HepG2 (cell line): ENCODE measurements around the gene GSDME. TPM values are rescaled to one million over a fixed set of nuclear protein-coding genes. Genes with fewer than 3 reads are reported as not detected.
A peak's percentile ranks its signal among the peaks of the same experiment; 100 is the strongest.

ENCODE experiments used
- ATAC-seq: fragments of 200-7000 bp; cut with Tn5 transposase; 3 replicates; pipeline ENCODE4 v1.9.1; 2020; ENCODE audit warnings: mild to moderate bottlenecking, moderate library complexity
- BruUV-seq: library from RNA; stranded (reverse); fragments of 400-500 nt; replicated peaks from 2 replicates; lab custom pipeline; 2021; lab: Mats Ljungman, UMichigan
- CTCF ChIA-PET: fragments of 300-600 bp; formaldehyde crosslinking; extraction: SDS; loops from one replicate; lab custom pipeline; 2021; ENCODE audit warnings: low total read pairs, inconsistent platforms, low intra/inter-chr PET ratio; lab: Yijun Ruan, JAX
- POLR2A ChIA-PET: fragments of 350-600 bp; sonication (Branson Sonifier 250); formaldehyde crosslinking; loops from one replicate; lab custom pipeline; 2020; ENCODE audit warnings: antibody characterized with exemption, inconsistent platforms; lab: Yijun Ruan, JAX
- DNase-seq: peaks from one replicate; pipeline ENCODE4 v3.0.0-alpha.2; 2015; ENCODE audit warnings: low spot score
- FAIRE-seq: peaks from 3 replicates; lab custom pipeline; 2011; peaks lifted over from hg19 to GRCh38; lab: Jason Lieb, UNC
- H2AFZ ChIP-seq: one replicate; pipeline ENCODE4 v1.6.1; 2011; ENCODE audit warnings: low read length, inconsistent platforms
- H3K27ac ChIP-seq: fragments of 300-600 bp; 3 replicates; pipeline ENCODE4 v1.8.0; 2011; ENCODE audit warnings: mixed run types, mild to moderate bottlenecking, mixed read lengths, low read length, inconsistent platforms; ENCODE audit not compliant: insufficient read depth; ENCODE audit errors: extremely low read length
- H3K27me3 ChIP-seq, 2 experiments: fragments of 200-600 bp in 1 of 2; 2 replicates in 1 of 2; 3 replicates in 1 of 2; pipeline versions ENCODE4 v1.6.0 to v1.8.0; 2011; ENCODE audit warnings: low read length in 2 of 2, mild to moderate bottlenecking in 2 of 2, moderate library complexity in 2 of 2, inconsistent platforms in 1 of 2; ENCODE audit not compliant: insufficient read depth in 2 of 2, control insufficient read depth in 1 of 2
- H3K36me3 ChIP-seq, 2 experiments: fragments of 200-600 bp in 1 of 2; replicated peaks in 1 of 2; 2 replicates in 1 of 2; 3 replicates in 1 of 2; pipeline versions ENCODE4 v1.5.1 to v1.8.0; 2011; ENCODE audit warnings: low read length in 2 of 2, inconsistent platforms in 1 of 2; ENCODE audit not compliant: insufficient read depth in 2 of 2, control insufficient read depth in 1 of 2
- H3K4me1 ChIP-seq: 2 replicates; pipeline ENCODE4 v1.5.1; 2012; ENCODE audit warnings: low read length, inconsistent platforms; ENCODE audit not compliant: insufficient read depth
- H3K4me2 ChIP-seq: 2 replicates; pipeline ENCODE4 v1.6.0; 2011; ENCODE audit warnings: low read depth, low read length, inconsistent platforms
- H3K4me3 ChIP-seq, 3 experiments: fragments of 200-600 bp in 1 of 3; sonication (generic), shearing (Covaris generic) in 1 of 3; replicated peaks in 1 of 3; 2 replicates each; pipeline ENCODE4 v1.5.1; 2011 to 2016; ENCODE audit warnings: low read length in 3 of 3, inconsistent platforms in 2 of 3, low read depth in 2 of 3, mild to moderate bottlenecking in 2 of 3, control low read depth in 1 of 3, mixed read lengths in 1 of 3; ENCODE audit not compliant: insufficient read depth in 1 of 3
- H3K79me2 ChIP-seq: one replicate; pipeline ENCODE4 v1.6.1; 2011; ENCODE audit warnings: low read length, inconsistent platforms; ENCODE audit not compliant: insufficient read depth
- H3K9ac ChIP-seq: 2 replicates; pipeline ENCODE4 v1.6.0; 2011; ENCODE audit warnings: mild to moderate bottlenecking, low read depth, low read length, inconsistent platforms; ENCODE audit not compliant: insufficient read depth
- H3K9me3 ChIP-seq: 2 replicates; pipeline ENCODE4 v1.5.1; 2012; ENCODE audit warnings: mild to moderate bottlenecking, low read length
- H4K20me1 ChIP-seq: 2 replicates; pipeline ENCODE4 v1.6.0; 2011; ENCODE audit warnings: inconsistent platforms, mild to moderate bottlenecking, low read length, moderate library complexity; ENCODE audit not compliant: insufficient read depth
- ATF7-NPFF ChIP-seq: sonication (generic); formaldehyde crosslinking; IDR thresholded peaks from 2 replicates; pipeline ENCODE4 v1.8.1; 2023; ENCODE audit warnings: mild to moderate bottlenecking, low read depth, missing genetic modification reagents, moderate library complexity
- EHMT2 ChIP-seq: fragments of 200-600 bp; sonication (generic); IDR thresholded peaks from 2 replicates; pipeline ENCODE4 v1.7.0; 2017; ENCODE audit warnings: antibody characterized with exemption, low read depth, low read length, borderline replicate concordance
- JARID2 ChIP-seq: sonication (generic); formaldehyde crosslinking; IDR thresholded peaks from 2 replicates; pipeline ENCODE4 v1.8.1; 2023; ENCODE audit warnings: missing genetic modification reagents, inconsistent platforms; ENCODE audit not compliant: insufficient replicate concordance
- MAFK ChIP-seq, 2 experiments: IDR thresholded peaks in 1 of 2; conservative IDR thresholded peaks in 1 of 2; 2 replicates each; pipeline ENCODE4 v1.6.1; 2011; ENCODE audit warnings: improper control_type of control experiment in 2 of 2, low read length in 2 of 2
- NR2F2 ChIP-seq: IDR thresholded peaks from 2 replicates; pipeline ENCODE4 v1.6.1; 2012; ENCODE audit warnings: low read depth, inconsistent platforms, borderline replicate concordance
- SRSF9 ChIP-seq: fragments of 200-400 bp; formaldehyde crosslinking; IDR thresholded peaks from 2 replicates; pipeline ENCODE4 v1.6.1; 2018; ENCODE audit warnings: borderline replicate concordance, mild to moderate bottlenecking, low read depth, low read length; ENCODE audit not compliant: insufficient read depth, poor library complexity, severe bottlenecking
- ZBTB20 ChIP-seq: sonication (generic); formaldehyde crosslinking; IDR thresholded peaks from 2 replicates; pipeline ENCODE4 v1.8.1; 2023; ENCODE audit warnings: missing genetic modification reagents, low read depth, mild to moderate bottlenecking, borderline replicate concordance
- ZC3H4 ChIP-seq: sonication (generic); formaldehyde crosslinking; IDR thresholded peaks from 2 replicates; pipeline ENCODE4 v1.4.0; 2020; ENCODE audit warnings: missing genetic modification reagents, borderline replicate concordance
- ZNF17 ChIP-seq: sonication (generic); formaldehyde crosslinking; IDR thresholded peaks from 2 replicates; pipeline ENCODE4 v1.5.0; 2020; ENCODE audit warnings: mild to moderate bottlenecking, missing genetic modification reagents
- ZNF180 ChIP-seq: sonication (generic); formaldehyde crosslinking; IDR thresholded peaks from 2 replicates; pipeline ENCODE4 v1.4.0; 2020; ENCODE audit warnings: low read depth, missing genetic modification reagents, borderline replicate concordance
- ZNF331 ChIP-seq: sonication (generic); formaldehyde crosslinking; IDR thresholded peaks from 2 replicates; pipeline ENCODE4 v1.4.0; 2020; ENCODE audit warnings: missing genetic modification reagents
- ZNF75D ChIP-seq: sonication (generic); formaldehyde crosslinking; IDR thresholded peaks from 2 replicates; pipeline ENCODE4 v1.8.1; 2023; ENCODE audit warnings: missing genetic modification reagents, mild to moderate bottlenecking, borderline replicate concordance
- in situ Hi-C: cut with HindIII; loops from 2 replicates; pipeline ENCODE4 v1.10.0; 2017; ENCODE audit warnings: low pct_unique_long_range_greater_than_20kb; ENCODE audit not compliant: extremely low pct_ligation_motif_present
- intact Hi-C: fragments of 100-400 bp; cut with micrococcal nuclease; formaldehyde crosslinking; loops from one replicate; pipeline ENCODE4 v1.10.0; 2022; ENCODE audit not compliant: unreplicated experiment
- polyA plus RNA-seq, 8 experiments: library from polyadenylated mRNA; depleted of rRNA in 3 of 8; stranded (reverse) in 7 of 8; unstranded in 1 of 8; fragments of >200 nt; fragmentation: Illumina TruSeq in 4 of 8; extraction: Trizol in 4 of 8; gene quantifications; 2 replicates each; pipeline versions ENCODE4 v1.2.1 to v1.2.3, GENCODE V29; 2011 to 2016; ENCODE audit warnings: low read depth in 4 of 8, missing spikeins in 1 of 8, mixed read lengths in 1 of 8; ENCODE audit not compliant: insufficient read depth in 1 of 8
- total RNA-seq, 5 experiments: library from RNA; depleted of rRNA; stranded (reverse); fragments of >200 nt; fragmentation: Illumina TruSeq; extraction: Trizol; gene quantifications; 2 replicates each; pipeline ENCODE4 v1.2.3, GENCODE V29; 2016; ENCODE audit warnings: low read depth in 1 of 5
- TF ChIP-seq, protein P1 (sequence below): sonication (generic); formaldehyde crosslinking; IDR thresholded peaks from 2 replicates; pipeline ENCODE4 v1.5.1; 2020; ENCODE audit warnings: mild to moderate bottlenecking, moderate library complexity, missing genetic modification reagents
- TF ChIP-seq, protein P2 (sequence below): IDR thresholded peaks from 2 replicates; pipeline ENCODE4 v1.6.1; 2016; ENCODE audit warnings: mild to moderate bottlenecking, missing biosample characterization, missing genetic modification reagents

The GSDME gene
- total and polyA plus RNA-seq, 2 of the 13 experiments (the other 11 are each of a cell fraction or from before 2014, with no cell fraction given) = 19.2 to 28.2 TPM

DNA sequence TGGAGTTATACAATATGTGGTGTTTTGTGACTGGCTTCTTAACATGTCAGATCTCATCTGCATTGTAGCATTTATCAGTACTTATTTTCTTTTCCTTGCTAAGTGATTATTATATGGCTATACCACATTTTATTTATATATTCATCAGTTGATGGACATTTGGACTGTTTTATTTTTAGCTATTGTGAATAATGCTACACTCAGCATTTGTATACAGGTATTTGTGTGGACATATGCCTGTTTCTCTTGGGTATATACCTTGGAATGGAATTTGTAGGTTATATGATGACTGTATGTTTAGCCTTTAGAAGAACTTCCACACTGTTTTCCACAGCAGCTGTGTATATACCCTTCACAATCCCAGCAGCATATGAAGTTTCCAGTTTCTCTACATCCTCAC is 86.5 kb downstream of the GSDME start:
- intact Hi-C loops (no loop called here), in situ Hi-C loops (no loop called here)
- Histone ChIP-seq H3K4me1 (no peaks in the 10 kb centered on the region), H3K4me2 (no peak overlapping the region), H3K79me2 (no peaks in the 10 kb centered on the region), H3K9ac (no peak overlapping the region), H3K4me3 (no peak overlapping the region), H3K27ac (no peak overlapping the region), H3K36me3 (no peaks in the 10 kb centered on the region), H3K27me3 (no peaks in the 10 kb centered on the region; a peak in 1 of 5 replicates), H3K9me3 (no peaks in the 10 kb centered on the region), H4K20me1 (no peaks in the 10 kb centered on the region), H2AFZ (no peak overlapping the region)
- no peak for ATAC-seq
- no TSS peak for BruUV-seq
- no peak for FAIRE-seq
- ChIA-PET POLR2A (no interaction called here), CTCF (no interaction called here)
- TF ChIP-seq MAFK (conservative IDR thresholded peaks at IDR 0.05 in 1 of 2, IDR thresholded peaks at IDR 0.05 in 1 of 2; ENCODE audit: low read length in 2 of 2) (peak in 1 of 2 experiments; percentile 66; a peak in 2 of 4 replicates), SRSF9 (no peak)
- DNase-seq = no peak

DNA sequence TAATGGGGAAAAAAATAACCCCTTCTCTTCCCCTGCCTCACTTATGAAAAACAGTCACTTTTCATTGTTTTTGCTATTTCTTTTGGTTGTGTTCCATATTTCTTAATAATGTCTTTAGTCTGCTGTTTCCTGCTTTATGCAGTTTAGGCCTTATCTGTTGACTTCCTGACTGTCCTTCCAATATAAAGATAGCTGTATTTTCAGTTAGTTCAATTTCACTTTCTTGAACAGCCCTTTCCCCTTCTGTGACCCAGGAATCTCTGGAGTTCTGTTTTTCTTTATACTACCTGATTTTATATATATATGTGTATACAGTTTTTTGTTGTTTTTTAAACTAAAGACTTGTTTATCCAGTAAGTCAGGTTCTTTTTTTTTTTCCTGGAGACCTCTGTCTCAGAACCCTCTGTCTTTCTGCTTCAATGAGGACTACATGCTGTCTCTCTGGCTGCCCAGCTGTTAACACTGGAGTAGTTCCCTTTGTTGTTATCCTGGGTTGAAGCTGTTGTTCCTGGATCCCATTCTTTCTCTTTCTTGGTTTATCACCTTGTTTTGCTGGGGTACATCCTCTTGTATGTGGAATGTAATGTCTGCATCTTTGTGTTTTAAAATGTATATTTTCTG is 87.2 kb downstream of the GSDME start:
- DNase-seq (no peak), ATAC-seq (no peak), FAIRE-seq (no peak)
- Histone ChIP-seq H4K20me1 (no peaks in the 10 kb centered on the region), H3K36me3 (0 out of 5 replicates have a peak, but pooled peaks cover 0 to 1% of the 10 kb centered on the region in 2 experiments), H3K27me3 (no peaks in the 10 kb centered on the region; a peak in 1 of 5 replicates), H3K4me3 (no peak overlapping the region), H3K4me1 (no peaks in the 10 kb centered on the region), H3K27ac (no peak overlapping the region), H3K9ac (no peak overlapping the region), H3K4me2 (no peak overlapping the region), H3K9me3 (no peaks in the 10 kb centered on the region), H2AFZ (no peak overlapping the region), H3K79me2 (no peaks in the 10 kb centered on the region)
- CTCF ChIA-PET = no interaction called here
- TF ChIP-seq ZNF75D (CRISPR knock-in tag) (no peak), ZNF17 (CRISPR knock-in tag) (no peak), ZC3H4 (CRISPR knock-in tag) (no peak), ATF7-NPFF (CRISPR knock-in tag) (no peak), JARID2 (CRISPR knock-in tag) (no peak), ZNF331 (CRISPR knock-in tag) (no peak), ZNF180 (CRISPR knock-in tag) (no peak), ZBTB20 (CRISPR knock-in tag) (no peak), EHMT2 (no peak), NR2F2 (no peak)
- TF ChIP-seq, protein P1, sequence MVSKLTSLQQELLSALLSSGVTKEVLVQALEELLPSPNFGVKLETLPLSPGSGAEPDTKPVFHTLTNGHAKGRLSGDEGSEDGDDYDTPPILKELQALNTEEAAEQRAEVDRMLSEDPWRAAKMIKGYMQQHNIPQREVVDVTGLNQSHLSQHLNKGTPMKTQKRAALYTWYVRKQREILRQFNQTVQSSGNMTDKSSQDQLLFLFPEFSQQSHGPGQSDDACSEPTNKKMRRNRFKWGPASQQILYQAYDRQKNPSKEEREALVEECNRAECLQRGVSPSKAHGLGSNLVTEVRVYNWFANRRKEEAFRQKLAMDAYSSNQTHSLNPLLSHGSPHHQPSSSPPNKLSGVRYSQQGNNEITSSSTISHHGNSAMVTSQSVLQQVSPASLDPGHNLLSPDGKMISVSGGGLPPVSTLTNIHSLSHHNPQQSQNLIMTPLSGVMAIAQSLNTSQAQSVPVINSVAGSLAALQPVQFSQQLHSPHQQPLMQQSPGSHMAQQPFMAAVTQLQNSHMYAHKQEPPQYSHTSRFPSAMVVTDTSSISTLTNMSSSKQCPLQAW (CRISPR knock-in tag) = no peak
- TF ChIP-seq, protein P2, sequence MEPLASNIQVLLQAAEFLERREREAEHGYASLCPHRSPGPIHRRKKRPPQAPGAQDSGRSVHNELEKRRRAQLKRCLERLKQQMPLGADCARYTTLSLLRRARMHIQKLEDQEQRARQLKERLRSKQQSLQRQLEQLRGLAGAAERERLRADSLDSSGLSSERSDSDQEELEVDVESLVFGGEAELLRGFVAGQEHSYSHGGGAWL (CRISPR knock-in tag) = no peak
- intact Hi-C loops = loop anchor here (5.0 to 10.0 kb wide), 2 partner anchors 205 to 733 kb away; no protein-coding TSS in a partner anchor
- no TSS peak for BruUV-seq
- in situ Hi-C loops = loop anchor here (5.0 to 10.0 kb wide), 2 partner anchors 268 to 375 kb away; no protein-coding TSS in a partner anchor
- POLR2A ChIA-PET = no interaction called here
